GM12892 (cell line): ENCODE results near the gene CIITA.

Source experiments
- POLR2A ChIP-seq: IDR thresholded peaks from 2 replicates; pipeline ENCODE4 v1.6.1; 2011; ENCODE audit warnings: low read depth, low read length, control low read depth
- POLR2AphosphoS5 ChIP-seq: IDR thresholded peaks from 2 replicates; pipeline ENCODE4 v1.6.1; 2011; ENCODE audit warnings: low read depth, low read length, control low read depth

DNA sequence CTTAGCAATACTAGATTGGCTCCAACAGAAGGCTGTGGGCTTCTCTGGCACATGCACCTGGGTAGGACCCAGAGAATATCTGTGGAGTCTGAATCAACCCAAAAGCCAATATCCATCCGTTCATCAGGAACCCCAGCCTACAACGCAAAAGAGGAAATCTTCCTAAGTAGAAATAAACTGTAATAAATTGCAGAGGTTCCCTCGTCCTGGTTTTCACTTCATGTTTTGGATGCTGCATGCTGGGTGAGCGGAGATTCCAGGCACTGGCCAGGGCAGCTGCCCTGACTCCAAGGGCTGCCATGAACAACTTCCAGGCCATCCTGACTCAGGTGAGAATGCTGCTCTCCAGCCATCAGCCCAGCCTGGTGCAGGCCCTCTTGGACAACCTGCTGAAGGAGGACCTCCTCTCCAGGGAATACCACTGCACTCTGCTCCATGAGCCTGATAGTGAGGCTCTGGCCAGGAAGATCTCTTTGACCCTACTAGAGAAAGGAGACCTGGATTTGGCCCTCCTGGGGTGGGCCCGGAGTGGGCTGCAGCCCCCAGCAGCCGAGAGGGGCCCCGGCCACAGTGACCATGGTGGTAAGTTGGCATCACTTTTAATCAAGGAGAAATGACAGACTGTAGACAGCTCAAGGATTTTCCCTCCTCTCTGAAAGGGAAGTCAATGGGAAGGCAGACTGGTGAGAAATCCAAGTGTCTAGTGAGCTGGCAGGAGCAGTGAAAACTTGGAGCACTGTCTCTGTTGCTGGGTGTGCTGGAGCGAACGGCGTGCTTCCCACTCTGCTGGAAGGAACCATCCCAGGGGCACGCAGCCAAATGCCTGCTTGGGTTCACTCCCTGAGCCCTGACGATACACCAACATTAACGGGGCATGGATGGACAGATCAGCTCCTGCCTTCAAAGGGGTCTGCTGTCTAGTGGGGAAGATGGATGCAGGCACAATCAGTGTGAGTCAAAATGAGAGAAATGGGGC, 10.7 kb upstream of the CIITA start:
- TF ChIP-seq POLR2A (no peak), POLR2AphosphoS5 (no peak)
